Endodermal cell (in vitro differentiated cells): ENCODE data around the gene RABGAP1L. TPM values are rescaled to one million over a fixed set of nuclear protein-coding genes. Genes with fewer than 3 reads are reported as not detected.

Source experiments
- DNase-seq: peaks from one replicate; pipeline ENCODE4 v3.0.0-alpha.2; 2017
- H3K27ac ChIP-seq: 2 replicates; pipeline ENCODE4 v1.5.1; 2013; ENCODE audit warnings: mild to moderate bottlenecking, low read depth, low read length, moderate library complexity
- H3K27me3 ChIP-seq: 2 replicates; pipeline ENCODE4 v1.6.1; 2013; ENCODE audit warnings: mild to moderate bottlenecking, low read length, moderate library complexity; ENCODE audit not compliant: insufficient read depth, control insufficient read depth, poor library complexity, severe bottlenecking
- H3K36me3 ChIP-seq: 2 replicates; pipeline ENCODE4 v1.7.0; 2013; ENCODE audit warnings: mild to moderate bottlenecking, low read length, moderate library complexity; ENCODE audit not compliant: control insufficient read depth, insufficient read depth
- H3K4me1 ChIP-seq: one replicate; pipeline ENCODE4 v1.7.0; 2013; ENCODE audit warnings: low read length; ENCODE audit not compliant: control insufficient read depth, insufficient read depth
- H3K4me3 ChIP-seq: 2 replicates; pipeline ENCODE4 v1.5.1; 2013; ENCODE audit warnings: mild to moderate bottlenecking, low read length, moderate library complexity
- H3K9ac ChIP-seq: 2 replicates; pipeline ENCODE4 v1.6.1; 2013; ENCODE audit warnings: mild to moderate bottlenecking, low read length, moderate library complexity; ENCODE audit not compliant: poor library complexity, severe bottlenecking; ENCODE audit errors: extremely low read depth
- H3K9me3 ChIP-seq: 2 replicates; pipeline ENCODE4 v1.6.1; 2013; ENCODE audit warnings: mild to moderate bottlenecking, low read length, moderate library complexity; ENCODE audit not compliant: control insufficient read depth
- H3K27ac Mint-ChIP-seq: 2 replicates; pipeline ENCODE4 v1.8.0; 2020; ENCODE audit warnings: mixed read lengths
- H3K27me3 Mint-ChIP-seq: 2 replicates; pipeline ENCODE4 v1.8.0; 2021; ENCODE audit warnings: mild to moderate bottlenecking, mixed read lengths; ENCODE audit not compliant: insufficient read depth
- H3K36me3 Mint-ChIP-seq: 2 replicates; pipeline ENCODE4 v1.8.0; 2020; ENCODE audit warnings: low read depth, mixed read lengths
- H3K4me1 Mint-ChIP-seq: 2 replicates; pipeline ENCODE4 v1.8.0; 2020; ENCODE audit warnings: mixed read lengths
- H3K4me3 Mint-ChIP-seq: 2 replicates; pipeline ENCODE4 v1.8.0; 2020; ENCODE audit warnings: mild to moderate bottlenecking, moderate library complexity, mixed read lengths
- H3K9me3 Mint-ChIP-seq: 2 replicates; pipeline ENCODE4 v1.8.0; 2020; ENCODE audit warnings: mild to moderate bottlenecking, mixed read lengths
- CTCF ChIP-seq: fragments of 200-600 bp; sonication (generic); conservative IDR thresholded peaks from 2 replicates; pipeline ENCODE4 v1.5.0; 2021; ENCODE audit warnings: antibody characterized with exemption, mild to moderate bottlenecking
- WGBS, 2 experiments: methylation state at CpG; one replicate each; pipeline versions ENCODE4 v1.1.5 to v1.1.7; 2013; ENCODE audit warnings: missing lambda C conversion rate in 2 of 2, mixed read lengths in 1 of 2; ENCODE audit not compliant: insufficient coverage in 1 of 2, insufficient read length in 1 of 2; 5-methylcytosine and 5-hydroxymethylcytosine counted together
- total RNA-seq, 2 donors: library from RNA; stranded (reverse); fragmentation: NEBNext Ultra II Directional in 1 of 2; extraction: Animal tissue kit (Norgen Biotek cat#: 25700) in 1 of 2; gene quantifications; 2 replicates in 1 of 2; 3 replicates in 1 of 2; pipeline ENCODE4 v1.2.1, GENCODE V29; 2021

Gene RABGAP1L
- total RNA-seq, 2 donors from 2014 or later: 32.5 to 36.9 TPM

- Mint-ChIP-seq H3K36me3 (no peaks in the 10 kb centered on the region), H3K4me3 (no peak overlapping the region), H3K9me3 (no peaks in the 10 kb centered on the region), H3K27me3 (no peaks in the 10 kb centered on the region), H3K4me1 (peaks cover 40% of the 10 kb centered on the region), H3K27ac (peak overlapping the region; percentile 57)
- DNase-seq: no peak
- Histone ChIP-seq H3K27ac (no peak overlapping the region), H3K4me1 (peaks cover 17% of the 10 kb centered on the region), H3K9me3 (peaks cover 5% of the 10 kb centered on the region), H3K4me3 (no peak overlapping the region), H3K36me3 (no peaks in the 10 kb centered on the region), H3K27me3 (no peaks in the 10 kb centered on the region), H3K9ac (no peak overlapping the region)
- no peak for TF ChIP-seq CTCF
- 10 to 19% methylated on average over 2 of the region's 2 CpGs for WGBS, 2 experiments
Measured at GRCh38 chr1:174871886-174872285, 712.6 kb downstream of the RABGAP1L start.

- H3K4me3 Mint-ChIP-seq: no peak overlapping the region
- Histone ChIP-seq H3K9me3 (peaks cover 5% of the 10 kb centered on the region), H3K36me3 (no peaks in the 10 kb centered on the region), H3K27ac (no peak overlapping the region), H3K4me1 (peaks cover 19% of the 10 kb centered on the region), H3K27me3 (no peaks in the 10 kb centered on the region), H3K9ac (no peak overlapping the region), H3K4me3 (no peak overlapping the region)
- peak; percentile 49 for DNase-seq
- no peaks in the 10 kb centered on the region for H3K9me3 Mint-ChIP-seq
- 50 to 77% methylated on average over 1 to 2 of the region's 2 CpGs for WGBS, 2 experiments
- H3K27ac Mint-ChIP-seq: peak overlapping the region; percentile 76
- peaks cover 47% of the 10 kb centered on the region for H3K4me1 Mint-ChIP-seq
- no peak for TF ChIP-seq CTCF
- no peaks in the 10 kb centered on the region for H3K27me3 Mint-ChIP-seq
- no peaks in the 10 kb centered on the region for H3K36me3 Mint-ChIP-seq
Measured at GRCh38 chr1:174872615-174873058, 713.3 kb downstream of the RABGAP1L start.

- Mint-ChIP-seq H3K9me3 (no peaks in the 10 kb centered on the region), H3K4me1 (peaks cover 47% of the 10 kb centered on the region), H3K4me3 (peak overlapping the region; percentile 64), H3K27ac (peak overlapping the region; percentile 89), H3K27me3 (no peaks in the 10 kb centered on the region), H3K36me3 (no peaks in the 10 kb centered on the region)
- Histone ChIP-seq H3K9me3 (no peaks in the 10 kb centered on the region), H3K4me3 (peak overlapping the region; percentile 73), H3K27me3 (no peaks in the 10 kb centered on the region), H3K36me3 (no peaks in the 10 kb centered on the region), H3K4me1 (peaks cover 19% of the 10 kb centered on the region), H3K27ac (no peak overlapping the region), H3K9ac (peak overlapping the region; percentile 14)
- WGBS, 2 experiments: 7% methylated on average over 3 to 11 of the region's 11 CpGs
- no peak for TF ChIP-seq CTCF
- peak; percentile 79 for DNase-seq
Measured at GRCh38 chr1:174874331-174875053, 715.2 kb downstream of the RABGAP1L start.
